Lung (tissue), 12 donors: ENCODE measurements around the gene ING4. TPM values are rescaled to one million over a fixed set of nuclear protein-coding genes. Genes with fewer than 3 reads are reported as not detected.
A peak's percentile ranks its signal among the peaks of the same experiment; 100 is the strongest.

Experiments
- ATAC-seq: fragments of 200-7000 bp; cut with Tn5 transposase; one replicate; pipeline ENCODE4 v1.9.1; 2020; ENCODE audit warnings: moderate number of reproducible peaks; ENCODE audit not compliant: insufficient read depth, low FRiP score
- DNase-seq, 3 donors: peaks; one replicate each; pipeline ENCODE4 v3.0.0-alpha.2; 2013 to 2017
- H3K27ac ChIP-seq, 2 donors: one replicate each; pipeline ENCODE4 v1.5.1; 2013; ENCODE audit warnings: mild to moderate bottlenecking in 2 of 2, moderate library complexity in 2 of 2, control low read depth in 1 of 2, inconsistent platforms in 1 of 2, low read depth in 1 of 2, low read length in 1 of 2
- H3K27me3 ChIP-seq, 3 donors: one replicate each; pipeline ENCODE4 v1.5.1; 2013; ENCODE audit warnings: low read length in 2 of 3; ENCODE audit not compliant: control insufficient read depth in 3 of 3, insufficient read depth in 3 of 3
- H3K36me3 ChIP-seq, 4 donors: one replicate each; pipeline ENCODE4 v1.5.1; 2013; ENCODE audit warnings: low read length in 4 of 4, mild to moderate bottlenecking in 1 of 4, moderate library complexity in 1 of 4; ENCODE audit not compliant: control insufficient read depth in 4 of 4, insufficient read depth in 4 of 4
- H3K4me1 ChIP-seq, 5 donors: one replicate each; pipeline ENCODE4 v1.5.1; 2013; ENCODE audit warnings: low read length in 5 of 5, mild to moderate bottlenecking in 2 of 5, moderate library complexity in 1 of 5; ENCODE audit not compliant: control insufficient read depth in 5 of 5, insufficient read depth in 5 of 5
- H3K4me3 ChIP-seq: one replicate; pipeline ENCODE4 v1.5.1; 2013; ENCODE audit warnings: mild to moderate bottlenecking, control low read depth, moderate library complexity
- H3K9ac ChIP-seq, 2 donors: one replicate each; pipeline ENCODE4 v1.5.1; 2013; ENCODE audit warnings: low read length in 2 of 2, control low read depth in 1 of 2; ENCODE audit not compliant: insufficient read depth in 1 of 2
- H3K9me3 ChIP-seq, 4 donors: one replicate each; pipeline ENCODE4 v1.5.1; 2013; ENCODE audit warnings: low read length in 3 of 4, mild to moderate bottlenecking in 1 of 4, moderate library complexity in 1 of 4; ENCODE audit not compliant: control insufficient read depth in 4 of 4, insufficient read depth in 3 of 4
- CTCF ChIP-seq: IDR thresholded peaks from 2 replicates; pipeline ENCODE4 v1.5.1; 2012; ENCODE audit warnings: mild to moderate bottlenecking; ENCODE audit errors: control extremely low read depth, extremely low read depth
- WGBS, 2 donors: extraction: QIAGEN DNeasy Blood & Tissue Kit; methylation state at CpG; one replicate each; pipeline ENCODE4 v1.1.7; 2013; 5-methylcytosine and 5-hydroxymethylcytosine counted together
- polyA plus RNA-seq, 2 donors: library from polyadenylated mRNA; stranded (reverse); fragments of 200-250 nt; gene quantifications; one replicate each; pipeline ENCODE4 v1.2.1, GENCODE V29; 2013
- total RNA-seq, 2 donors: library from RNA; depleted of rRNA in 1 of 2; stranded (reverse); fragments of >200 nt in 1 of 2; gene quantifications; one replicate each; pipeline ENCODE4 v1.2.1, GENCODE V29; 2014 to 2021
- donor health status: control.
- donor health status: control.
- donor health status: Bipolar disorder and iron deficiency.
- donor health status: healthy.
- donor health status: DM: yes; HTN: yes; CAD: no.

ING4 gene
- total and polyA plus RNA-seq, 4 donors: 20.3 to 74.3 (median 27.0) TPM

GRCh38 chr12:6647083-6647604 is 15.8 kb downstream of the ING4 start, which contains the start of gene ACRBP:
ACRBP (minus strand) TSS chr12:6647432; CDS start chr12:6647366, 66 bp downstream.
- Histone ChIP-seq H3K9ac (no peak within 1 kb of the TSS), H3K27me3 (no peaks in the 10 kb centered on the region), H3K4me3 (peak within 1 kb of the TSS; percentile 22), H3K27ac (peak within 1 kb of the TSS; percentile 12 to 37), H3K9me3 (peaks cover 0 to 3% (median 0%) of the 10 kb centered on the region in 4 donors), H3K36me3 (peaks cover 6 to 21% (median 16%) of the 10 kb centered on the region in 4 donors), H3K4me1 (peaks cover 0 to 8% (median 7%) of the 10 kb centered on the region in 5 donors)
- DNase-seq (peak; percentile 65 to 69 (median 68)), ATAC-seq (peak; percentile 91)
- TF ChIP-seq CTCF: no peak
- WGBS, 2 donors: 1 to 13% methylated on average over 38 of the region's 38 CpGs

GRCh38 chr12:6646276-6647082 is 16.4 kb downstream of the ING4 start:
- H3K9ac ChIP-seq: no peak overlapping the region
- H3K4me3 ChIP-seq: peak overlapping the region; percentile 22
- no peak for TF ChIP-seq CTCF
- H3K27me3 ChIP-seq: no peaks in the 10 kb centered on the region
- peaks cover 0 to 8% (median 7%) of the 10 kb centered on the region in 5 donors for H3K4me1 ChIP-seq
- WGBS, 2 donors: 60 to 70% methylated on average over 28 of the region's 28 CpGs
- peak overlapping the region; percentile 12 to 37 for H3K27ac ChIP-seq
- peaks cover 0 to 3% (median 0%) of the 10 kb centered on the region in 4 donors for H3K9me3 ChIP-seq
- DNase-seq: no peak
- H3K36me3 ChIP-seq: peaks cover 3 to 18% (median 12%) of the 10 kb centered on the region in 4 donors
- ATAC-seq: peak; percentile 5

- H3K27ac ChIP-seq: no peak overlapping the region
Measured at GRCh38 chr12:6644903-6645302, 18.0 kb downstream of the ING4 start.

More at GRCh38 chr12:6644903-6645302, 18.0 kb downstream of the ING4 start:
- no peak overlapping the region for H3K9ac ChIP-seq
- H3K4me1 ChIP-seq: peaks cover 0 to 11% (median 7%) of the 10 kb centered on the region in 5 donors
- WGBS, 2 donors: 51 to 64% methylated on average over 5 of the region's 5 CpGs
- no peak overlapping the region for H3K4me3 ChIP-seq
- no peak for TF ChIP-seq CTCF
- H3K27me3 ChIP-seq: no peaks in the 10 kb centered on the region
- peaks cover 0 to 5% (median 2%) of the 10 kb centered on the region in 4 donors for H3K36me3 ChIP-seq
- DNase-seq: peak; percentile 49 to 71 (median 63)
- no peak for ATAC-seq
- H3K9me3 ChIP-seq: peaks cover 0 to 3% (median 0%) of the 10 kb centered on the region in 4 donors
